ENCODE measurements around the gene PPM1B. TPM values are rescaled to one million over a fixed set of nuclear protein-coding genes. Genes with fewer than 3 reads are reported as not detected.

PPM1B gene
- total and polyA plus RNA-seq, 2 experiments from 2014 or later: 112 to 134 TPM

DNA sequence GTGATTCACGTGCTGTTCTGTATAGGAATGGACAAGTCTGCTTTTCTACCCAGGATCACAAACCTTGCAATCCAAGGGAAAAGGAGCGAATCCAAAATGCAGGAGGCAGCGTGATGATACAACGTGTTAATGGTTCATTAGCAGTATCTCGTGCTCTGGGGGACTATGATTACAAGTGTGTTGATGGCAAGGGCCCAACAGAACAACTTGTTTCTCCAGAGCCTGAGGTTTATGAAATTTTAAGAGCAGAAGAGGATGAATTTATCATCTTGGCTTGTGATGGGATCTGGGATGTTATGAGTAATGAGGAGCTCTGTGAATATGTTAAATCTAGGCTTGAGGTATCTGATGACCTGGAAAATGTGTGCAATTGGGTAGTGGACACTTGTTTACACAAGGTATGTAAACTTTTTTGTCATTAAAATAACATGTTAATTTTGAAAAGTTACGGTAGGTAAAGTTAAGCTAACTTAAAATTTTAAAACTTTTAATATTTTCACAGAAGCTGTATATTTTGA is 33.0 kb downstream of the PPM1B start:
- Histone ChIP-seq H3K4me2 (no peak overlapping the region), H3K9me2 (ENCODE audit: insufficient read depth) (no peaks in the 10 kb centered on the region), H3K27me3 (ENCODE audit: insufficient read depth) (no peaks in the 10 kb centered on the region), H4K20me1 (replicated peaks; ENCODE audit: insufficient read depth) (peaks cover 53% of the 10 kb centered on the region), H3F3A (replicated peaks; ENCODE audit: low read depth) (no peaks in the 10 kb centered on the region), H3K4me1 (ENCODE audit: insufficient read depth) (peaks cover 24% of the 10 kb centered on the region), H3K79me2 (replicated peaks; ENCODE audit: insufficient read depth) (peaks cover 100% of the 10 kb centered on the region), H2AFZ (no peak overlapping the region), H3K4me3 (no peak overlapping the region), H3K27ac (ENCODE audit: low read depth) (0 out of 2 replicates have a peak overlapping the region, but pooled peaks have one; percentile 51), H3K36me3 (ENCODE audit: insufficient read depth) (no peaks in the 10 kb centered on the region)
- Mint-ChIP-seq H3K9me3 (no peaks in the 10 kb centered on the region; the same call in 2 of the 3 replicates), H3K4me1 (peaks cover 36% of the 10 kb centered on the region), H3K4me3 (no peak overlapping the region), H3K27ac (no peak overlapping the region), H3K27me3 (ENCODE audit: insufficient read depth, low read depth, poor library complexity) (no peaks in the 10 kb centered on the region), H3K36me3 (ENCODE audit: low read depth) (peaks cover 32% of the 10 kb centered on the region)
- TF ChIP-seq, protein P1, sequence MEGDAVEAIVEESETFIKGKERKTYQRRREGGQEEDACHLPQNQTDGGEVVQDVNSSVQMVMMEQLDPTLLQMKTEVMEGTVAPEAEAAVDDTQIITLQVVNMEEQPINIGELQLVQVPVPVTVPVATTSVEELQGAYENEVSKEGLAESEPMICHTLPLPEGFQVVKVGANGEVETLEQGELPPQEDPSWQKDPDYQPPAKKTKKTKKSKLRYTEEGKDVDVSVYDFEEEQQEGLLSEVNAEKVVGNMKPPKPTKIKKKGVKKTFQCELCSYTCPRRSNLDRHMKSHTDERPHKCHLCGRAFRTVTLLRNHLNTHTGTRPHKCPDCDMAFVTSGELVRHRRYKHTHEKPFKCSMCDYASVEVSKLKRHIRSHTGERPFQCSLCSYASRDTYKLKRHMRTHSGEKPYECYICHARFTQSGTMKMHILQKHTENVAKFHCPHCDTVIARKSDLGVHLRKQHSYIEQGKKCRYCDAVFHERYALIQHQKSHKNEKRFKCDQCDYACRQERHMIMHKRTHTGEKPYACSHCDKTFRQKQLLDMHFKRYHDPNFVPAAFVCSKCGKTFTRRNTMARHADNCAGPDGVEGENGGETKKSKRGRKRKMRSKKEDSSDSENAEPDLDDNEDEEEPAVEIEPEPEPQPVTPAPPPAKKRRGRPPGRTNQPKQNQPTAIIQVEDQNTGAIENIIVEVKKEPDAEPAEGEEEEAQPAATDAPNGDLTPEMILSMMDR (conservative IDR thresholded peaks at IDR 0.05; ENCODE audit: low read depth in 2 of 2): no peak
- TF ChIP-seq STAT1 (IDR thresholded peaks at IDR 0.05; ENCODE audit: unreplicated experiment): no peak
- TF ChIP-seq JUNB (IDR thresholded peaks at IDR 0.05; ENCODE audit: unreplicated experiment): no peak
- DNase-seq (ENCODE audit: low spot score) (no peak), ATAC-seq (no peak)

DNA sequence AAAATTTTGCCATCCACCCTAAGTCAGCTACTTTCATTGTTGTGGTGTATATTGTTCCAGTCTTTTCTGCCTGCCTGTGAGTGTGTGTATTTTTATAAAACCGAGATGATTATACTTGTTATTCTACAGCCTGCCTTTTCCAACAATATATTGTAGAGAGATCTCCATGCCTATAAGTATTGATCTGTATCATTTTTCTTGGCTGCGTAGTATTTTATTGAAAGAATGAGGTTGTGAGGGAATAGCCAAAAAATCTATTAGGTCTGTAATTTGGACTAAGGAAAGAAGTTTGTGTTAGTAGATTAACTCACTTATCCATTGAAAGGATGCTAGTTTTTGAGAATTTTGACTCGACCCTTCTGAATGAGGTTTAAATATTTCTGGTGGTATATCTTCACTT is 34.9 kb downstream of the PPM1B start:
- Histone ChIP-seq H3K4me3 (no peak overlapping the region), H3K4me2 (no peak overlapping the region), H3K79me2 (replicated peaks; ENCODE audit: insufficient read depth) (peaks cover 100% of the 10 kb centered on the region), H2AFZ (no peak overlapping the region), H3K27ac (ENCODE audit: low read depth) (no peak overlapping the region), H3K27me3 (ENCODE audit: insufficient read depth) (no peaks in the 10 kb centered on the region), H3K9me2 (ENCODE audit: insufficient read depth) (no peaks in the 10 kb centered on the region), H3K4me1 (ENCODE audit: insufficient read depth) (peaks cover 14% of the 10 kb centered on the region), H3K36me3 (ENCODE audit: insufficient read depth) (no peaks in the 10 kb centered on the region), H3F3A (replicated peaks; ENCODE audit: low read depth) (no peaks in the 10 kb centered on the region), H4K20me1 (replicated peaks; ENCODE audit: insufficient read depth) (peaks cover 48% of the 10 kb centered on the region)
- Mint-ChIP-seq H3K9me3 (no peaks in the 10 kb centered on the region; the same call in 2 of the 3 replicates), H3K27me3 (ENCODE audit: insufficient read depth, low read depth, poor library complexity) (no peaks in the 10 kb centered on the region), H3K4me1 (peaks cover 33% of the 10 kb centered on the region), H3K27ac (no peak overlapping the region), H3K36me3 (ENCODE audit: low read depth) (peaks cover 43% of the 10 kb centered on the region), H3K4me3 (no peak overlapping the region)
- ATAC-seq (no peak), DNase-seq (ENCODE audit: low spot score) (no peak)
- no peak for TF ChIP-seq EZH2 (IDR thresholded peaks at IDR 0.05; ENCODE audit: low read depth, unreplicated experiment)
- no peak for TF ChIP-seq NANOG (IDR thresholded peaks at IDR 0.05; ENCODE audit: borderline replicate concordance)
- no peak for TF ChIP-seq STAT1 (IDR thresholded peaks at IDR 0.05; ENCODE audit: unreplicated experiment)
- TF ChIP-seq EZH2phosphoT487 (IDR thresholded peaks at IDR 0.05; ENCODE audit: unreplicated experiment): no peak
- TF ChIP-seq, protein P2, sequence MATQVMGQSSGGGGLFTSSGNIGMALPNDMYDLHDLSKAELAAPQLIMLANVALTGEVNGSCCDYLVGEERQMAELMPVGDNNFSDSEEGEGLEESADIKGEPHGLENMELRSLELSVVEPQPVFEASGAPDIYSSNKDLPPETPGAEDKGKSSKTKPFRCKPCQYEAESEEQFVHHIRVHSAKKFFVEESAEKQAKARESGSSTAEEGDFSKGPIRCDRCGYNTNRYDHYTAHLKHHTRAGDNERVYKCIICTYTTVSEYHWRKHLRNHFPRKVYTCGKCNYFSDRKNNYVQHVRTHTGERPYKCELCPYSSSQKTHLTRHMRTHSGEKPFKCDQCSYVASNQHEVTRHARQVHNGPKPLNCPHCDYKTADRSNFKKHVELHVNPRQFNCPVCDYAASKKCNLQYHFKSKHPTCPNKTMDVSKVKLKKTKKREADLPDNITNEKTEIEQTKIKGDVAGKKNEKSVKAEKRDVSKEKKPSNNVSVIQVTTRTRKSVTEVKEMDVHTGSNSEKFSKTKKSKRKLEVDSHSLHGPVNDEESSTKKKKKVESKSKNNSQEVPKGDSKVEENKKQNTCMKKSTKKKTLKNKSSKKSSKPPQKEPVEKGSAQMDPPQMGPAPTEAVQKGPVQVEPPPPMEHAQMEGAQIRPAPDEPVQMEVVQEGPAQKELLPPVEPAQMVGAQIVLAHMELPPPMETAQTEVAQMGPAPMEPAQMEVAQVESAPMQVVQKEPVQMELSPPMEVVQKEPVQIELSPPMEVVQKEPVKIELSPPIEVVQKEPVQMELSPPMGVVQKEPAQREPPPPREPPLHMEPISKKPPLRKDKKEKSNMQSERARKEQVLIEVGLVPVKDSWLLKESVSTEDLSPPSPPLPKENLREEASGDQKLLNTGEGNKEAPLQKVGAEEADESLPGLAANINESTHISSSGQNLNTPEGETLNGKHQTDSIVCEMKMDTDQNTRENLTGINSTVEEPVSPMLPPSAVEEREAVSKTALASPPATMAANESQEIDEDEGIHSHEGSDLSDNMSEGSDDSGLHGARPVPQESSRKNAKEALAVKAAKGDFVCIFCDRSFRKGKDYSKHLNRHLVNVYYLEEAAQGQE (IDR thresholded peaks at IDR 0.05; ENCODE audit: unreplicated experiment): no peak
- TF ChIP-seq ZNF114 (CRISPR knock-in tag; IDR thresholded peaks at IDR 0.05): no peak
- no peak for TF ChIP-seq ZNF331 (CRISPR knock-in tag; IDR thresholded peaks at IDR 0.05; ENCODE audit: low read depth)
- TF ChIP-seq, protein P3, sequence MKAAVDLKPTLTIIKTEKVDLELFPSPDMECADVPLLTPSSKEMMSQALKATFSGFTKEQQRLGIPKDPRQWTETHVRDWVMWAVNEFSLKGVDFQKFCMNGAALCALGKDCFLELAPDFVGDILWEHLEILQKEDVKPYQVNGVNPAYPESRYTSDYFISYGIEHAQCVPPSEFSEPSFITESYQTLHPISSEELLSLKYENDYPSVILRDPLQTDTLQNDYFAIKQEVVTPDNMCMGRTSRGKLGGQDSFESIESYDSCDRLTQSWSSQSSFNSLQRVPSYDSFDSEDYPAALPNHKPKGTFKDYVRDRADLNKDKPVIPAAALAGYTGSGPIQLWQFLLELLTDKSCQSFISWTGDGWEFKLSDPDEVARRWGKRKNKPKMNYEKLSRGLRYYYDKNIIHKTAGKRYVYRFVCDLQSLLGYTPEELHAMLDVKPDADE (IDR thresholded peaks at IDR 0.05): no peak

Measured in GM23338 (cell line).